ENCODE results near the gene HOXA6. TPM values are rescaled to one million over a fixed set of nuclear protein-coding genes. Genes with fewer than 3 reads are reported as not detected.

The HOXA6 gene
- total and polyA plus RNA-seq, 2 of the 4 experiments (the other 2 are of a cell fraction), result 1.4 to 1.8 TPM

- no TSS peak for BruUV-seq (replicated peaks)
- H4K91ac ChIP-seq (ENCODE audit: insufficient read depth, low read depth, low read length), result no peak overlapping the region
- H3K27ac ChIP-seq (ENCODE audit: insufficient read depth, low read length), result no peak overlapping the region
- peaks cover 19% of the 10 kb centered on the region; the same call in 1 of the 2 replicates for H4K20me1 ChIP-seq (ENCODE audit: insufficient read depth, low read length)
- ChIA-PET POLR2A (ENCODE audit: unreplicated experiment) (no interaction called here), CTCF (no interaction called here)
- H2BK15ac ChIP-seq (ENCODE audit: low read depth, low read length), result no peak overlapping the region
- DNase-seq (no peak), ATAC-seq (ENCODE audit: low read depth) (no peak)
- H3K4me1 ChIP-seq (ENCODE audit: control insufficient read depth, insufficient read depth, low read length), result no peaks in the 10 kb centered on the region
- no peak overlapping the region for H3K4me3 ChIP-seq (ENCODE audit: insufficient read depth, low read depth, low read length)
- dilution Hi-C loops (cut with HindIII; ENCODE audit: low sequenced_read_pairs, unreplicated experiment) (no loop called here), intact Hi-C loops (cut with micrococcal nuclease) (no loop called here), in situ Hi-C loops (cut with MboI; ENCODE audit: low sequenced_read_pairs) (no loop called here)
- H3K18ac ChIP-seq (ENCODE audit: low read depth, low read length), result no peak overlapping the region
- no peak overlapping the region for H2BK5ac ChIP-seq (ENCODE audit: low read depth, low read length, poor library complexity, severe bottlenecking)
- H2BK20ac ChIP-seq (ENCODE audit: low read depth, low read length), result no peak overlapping the region
- no peak overlapping the region for H3K9ac ChIP-seq (ENCODE audit: low read depth, low read length)
- H3K9me1 ChIP-seq (ENCODE audit: insufficient read depth, low read length), result no peaks in the 10 kb centered on the region
- H2BK120ac ChIP-seq (ENCODE audit: low read depth, low read length), result no peak overlapping the region
- no peak overlapping the region for H3K4ac ChIP-seq (ENCODE audit: low read depth, low read length)
- H3K79me1 ChIP-seq (ENCODE audit: low read depth in 1 of 2, low read length in 2 of 2), result no peaks in the 10 kb centered on the region
- TF ChIP-seq POLR2A (IDR thresholded peaks at IDR 0.05; ENCODE audit: low read depth, low read length) (no peak), CTCF (conservative IDR thresholded peaks at IDR 0.05; ENCODE audit: low read depth, low read length) (no peak), RFX5 (IDR thresholded peaks at IDR 0.05; ENCODE audit: low read depth, low read length) (no peak), USF2 (IDR thresholded peaks at IDR 0.05; ENCODE audit: low read depth, low read length) (no peak), MAZ (IDR thresholded peaks at IDR 0.05; ENCODE audit: borderline replicate concordance, low read depth, low read length) (no peak), ELK1 (IDR thresholded peaks at IDR 0.05; ENCODE audit: borderline replicate concordance, low read depth, low read length) (no peak), FOS (IDR thresholded peaks at IDR 0.05; ENCODE audit: low read depth, low read length) (no peak), MXI1 (IDR thresholded peaks at IDR 0.05; ENCODE audit: borderline replicate concordance, low read depth, low read length) (no peak), SMC3 (IDR thresholded peaks at IDR 0.05; ENCODE audit: low read depth, low read length) (no peak), MAFK (IDR thresholded peaks at IDR 0.05; ENCODE audit: low read depth, low read length) (no peak), RAD21 (IDR thresholded peaks at IDR 0.05; ENCODE audit: low read length) (no peak), RCOR1 (IDR thresholded peaks at IDR 0.05; ENCODE audit: insufficient replicate concordance, low read length) (no peak), NFE2L2 (IDR thresholded peaks at IDR 0.05; ENCODE audit: low read depth, low read length) (no peak), BHLHE40 (IDR thresholded peaks at IDR 0.05; ENCODE audit: low read depth, low read length) (no peak), CHD1 (IDR thresholded peaks at IDR 0.05; ENCODE audit: low read depth, low read length) (no peak), CEBPB (IDR thresholded peaks at IDR 0.05; ENCODE audit: low read depth, low read length) (no peak)
- no peak overlapping the region for H3K14ac ChIP-seq (replicated peaks; ENCODE audit: low read depth, low read length)
- no peak overlapping the region for H2AK9ac ChIP-seq (replicated peaks; ENCODE audit: low read depth, low read length, poor library complexity)
- no peak overlapping the region for H4K5ac ChIP-seq (ENCODE audit: low read depth, low read length)
- H3K4me2 ChIP-seq (ENCODE audit: low read depth, low read length), result no peak overlapping the region
- peaks cover 95% of the 10 kb centered on the region for H3K27me3 ChIP-seq (ENCODE audit: control insufficient read depth, insufficient read depth, low read length)
- H2AFZ ChIP-seq (replicated peaks; ENCODE audit: low read length, poor library complexity), result no peak overlapping the region
- H3K23ac ChIP-seq (ENCODE audit: low read depth, low read length), result no peak overlapping the region
- no CpG with 5 or more reads among the region's 8 CpGs for WGBS, 2 experiments (ENCODE audit: extremely low coverage in 2 of 2, insufficient read length in 1 of 2)
- no peak overlapping the region for H4K8ac ChIP-seq (ENCODE audit: low read depth in 2 of 2, low read length in 2 of 2)
- H2AK5ac ChIP-seq (ENCODE audit: low read depth, low read length), result no peak overlapping the region
- H3K36me3 ChIP-seq (ENCODE audit: control insufficient read depth, insufficient read depth, low read length), result no peaks in the 10 kb centered on the region
- no peak overlapping the region for H3K56ac ChIP-seq (ENCODE audit: extremely low read depth, insufficient read depth, low read length)
- H3K9me3 ChIP-seq (ENCODE audit: control insufficient read depth, insufficient read depth, low read length), result peaks cover 22% of the 10 kb centered on the region
Observed at GRCh38 chr7:27171325-27171636, 23.7 kb upstream of the HOXA6 start.
